DND-41 (cell line): ENCODE measurements around the gene SOX18.

Experiments used
- ATAC-seq: fragments of 200-7000 bp; cut with Tn5 transposase; 3 replicates; pipeline ENCODE4 v1.9.1; 2021; ENCODE audit warnings: low read depth; ENCODE audit not compliant: insufficient read depth
- DNase-seq: peaks from one replicate; pipeline ENCODE4 v3.0.0-alpha.2; 2020
- H2AFZ ChIP-seq: 2 replicates; pipeline ENCODE4 v1.6.0; 2012; ENCODE audit warnings: low read depth, low read length
- H3K27ac ChIP-seq: 2 replicates; pipeline ENCODE4 v1.5.1; 2012; ENCODE audit warnings: low read length, inconsistent platforms
- H3K27me3 ChIP-seq: fragments of 200-600 bp; sonication (generic); 2 replicates; pipeline ENCODE4 v1.6.0; 2012; ENCODE audit warnings: low read length, mild to moderate bottlenecking, inconsistent platforms; ENCODE audit not compliant: insufficient read depth, poor library complexity
- H3K36me3 ChIP-seq: 2 replicates; pipeline ENCODE4 v1.5.1; 2012; ENCODE audit warnings: low read length, inconsistent platforms; ENCODE audit not compliant: insufficient read depth
- H3K4me1 ChIP-seq: 2 replicates; pipeline ENCODE4 v1.5.1; 2012; ENCODE audit warnings: mild to moderate bottlenecking, low read length; ENCODE audit not compliant: insufficient read depth
- H3K4me2 ChIP-seq: 2 replicates; pipeline ENCODE4 v1.6.0; 2012; ENCODE audit warnings: mild to moderate bottlenecking, moderate library complexity, low read length, inconsistent platforms; ENCODE audit not compliant: insufficient read depth
- H3K4me3 ChIP-seq, 2 experiments: fragments of 200-600 bp in 1 of 2; shearing (Covaris generic) in 1 of 2; 2 replicates each; pipeline ENCODE4 v1.5.1; 2012 to 2016; ENCODE audit warnings: inconsistent platforms in 2 of 2, low read length in 2 of 2, mild to moderate bottlenecking in 2 of 2, low read depth in 1 of 2, moderate library complexity in 1 of 2
- H3K79me2 ChIP-seq: 2 replicates; pipeline ENCODE4 v1.6.0; 2012; ENCODE audit warnings: low read length, inconsistent platforms; ENCODE audit not compliant: insufficient read depth
- H3K9ac ChIP-seq: 2 replicates; pipeline ENCODE4 v1.6.0; 2012; ENCODE audit warnings: low read depth, mild to moderate bottlenecking, inconsistent platforms, low read length, moderate library complexity
- H3K9me3 ChIP-seq: 2 replicates; pipeline ENCODE4 v1.5.1; 2012; ENCODE audit warnings: low read length, moderate library complexity, mild to moderate bottlenecking, inconsistent platforms; ENCODE audit not compliant: insufficient read depth, severe bottlenecking
- H4K20me1 ChIP-seq: 2 replicates; pipeline ENCODE4 v1.6.0; 2012; ENCODE audit warnings: low read length; ENCODE audit not compliant: insufficient read depth
- EZH2 ChIP-seq: IDR thresholded peaks from 3 replicates; pipeline ENCODE4 v1.6.1; 2012; ENCODE audit warnings: borderline replicate concordance, low read depth, mild to moderate bottlenecking, moderate library complexity, low read length, inconsistent platforms; ENCODE audit not compliant: severe bottlenecking
- TF ChIP-seq, protein P1 (sequence below): IDR thresholded peaks from 2 replicates; pipeline ENCODE4 v1.5.1; 2012; ENCODE audit warnings: borderline replicate concordance, low read length, moderate library complexity, mild to moderate bottlenecking; ENCODE audit not compliant: poor library complexity, severe bottlenecking; ENCODE audit errors: extremely low read depth

The SOX18 gene

GRCh38 chr20:64051033-64051452 is 1.6 kb upstream of the SOX18 start:
- Histone ChIP-seq H3K27me3 (no peaks in the 10 kb centered on the region), H3K9ac (no peak overlapping the region), H3K9me3 (no peaks in the 10 kb centered on the region), H3K27ac (no peak overlapping the region), H2AFZ (no peak overlapping the region), H3K79me2 (no peaks in the 10 kb centered on the region), H4K20me1 (no peaks in the 10 kb centered on the region), H3K4me2 (no peak overlapping the region), H3K4me1 (no peaks in the 10 kb centered on the region), H3K4me3 (no peak overlapping the region), H3K36me3 (no peaks in the 10 kb centered on the region)
- DNase-seq = no peak
- no peak for ATAC-seq
- TF ChIP-seq, protein P1, sequence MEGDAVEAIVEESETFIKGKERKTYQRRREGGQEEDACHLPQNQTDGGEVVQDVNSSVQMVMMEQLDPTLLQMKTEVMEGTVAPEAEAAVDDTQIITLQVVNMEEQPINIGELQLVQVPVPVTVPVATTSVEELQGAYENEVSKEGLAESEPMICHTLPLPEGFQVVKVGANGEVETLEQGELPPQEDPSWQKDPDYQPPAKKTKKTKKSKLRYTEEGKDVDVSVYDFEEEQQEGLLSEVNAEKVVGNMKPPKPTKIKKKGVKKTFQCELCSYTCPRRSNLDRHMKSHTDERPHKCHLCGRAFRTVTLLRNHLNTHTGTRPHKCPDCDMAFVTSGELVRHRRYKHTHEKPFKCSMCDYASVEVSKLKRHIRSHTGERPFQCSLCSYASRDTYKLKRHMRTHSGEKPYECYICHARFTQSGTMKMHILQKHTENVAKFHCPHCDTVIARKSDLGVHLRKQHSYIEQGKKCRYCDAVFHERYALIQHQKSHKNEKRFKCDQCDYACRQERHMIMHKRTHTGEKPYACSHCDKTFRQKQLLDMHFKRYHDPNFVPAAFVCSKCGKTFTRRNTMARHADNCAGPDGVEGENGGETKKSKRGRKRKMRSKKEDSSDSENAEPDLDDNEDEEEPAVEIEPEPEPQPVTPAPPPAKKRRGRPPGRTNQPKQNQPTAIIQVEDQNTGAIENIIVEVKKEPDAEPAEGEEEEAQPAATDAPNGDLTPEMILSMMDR = no peak
- TF ChIP-seq EZH2 = no peak

DNA sequence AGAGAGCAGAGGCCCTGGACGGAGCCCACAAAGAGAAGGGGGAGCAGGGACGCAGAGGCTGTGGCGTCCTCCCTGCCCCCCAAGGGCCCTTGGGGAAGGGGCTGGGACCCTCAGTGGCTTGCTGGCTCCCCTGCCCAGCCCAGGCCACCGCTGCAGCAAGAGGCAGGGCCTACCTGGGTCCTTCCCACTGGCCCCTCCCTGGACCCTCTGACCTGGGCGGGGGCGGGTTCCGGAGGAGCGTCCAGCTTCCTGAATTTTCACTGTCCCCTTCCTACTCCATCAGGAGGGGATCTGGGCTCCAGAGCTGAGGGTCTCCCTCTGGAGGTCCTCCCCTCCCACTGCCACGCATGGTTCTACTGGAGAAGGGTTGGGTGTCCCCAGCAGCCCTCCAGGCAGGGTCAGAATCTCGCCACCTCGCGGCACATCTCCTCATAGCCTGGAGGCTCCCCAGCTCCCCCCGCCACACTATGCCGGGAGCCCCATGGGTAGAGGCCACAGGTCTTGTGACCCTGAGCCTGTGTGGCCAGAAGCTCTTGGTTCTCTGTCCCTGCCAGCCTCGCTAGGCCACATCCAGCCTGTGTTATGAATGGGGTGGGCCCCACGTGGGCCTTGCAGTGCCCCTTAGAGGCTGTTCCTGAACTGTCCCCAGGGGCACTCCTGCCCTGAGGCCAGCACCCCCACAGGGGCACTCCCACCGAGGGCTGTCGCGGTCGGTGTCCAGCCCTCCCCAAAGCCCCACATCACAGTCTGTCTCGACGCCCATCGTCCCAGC is 1.0 kb upstream of the SOX18 start:
- no peak overlapping the region for H3K27ac ChIP-seq
- H3K27me3 ChIP-seq = no peaks in the 10 kb centered on the region
- H3K4me1 ChIP-seq = no peaks in the 10 kb centered on the region
- no peaks in the 10 kb centered on the region for H3K36me3 ChIP-seq
- no peak for ATAC-seq
- H3K4me3 ChIP-seq = no peak overlapping the region
- H3K9ac ChIP-seq = no peak overlapping the region
- H4K20me1 ChIP-seq = no peaks in the 10 kb centered on the region
- no peak for DNase-seq
- no peaks in the 10 kb centered on the region for H3K79me2 ChIP-seq
- no peak overlapping the region for H3K4me2 ChIP-seq
- TF ChIP-seq EZH2 = no peak
- TF ChIP-seq, protein P1 = no peak
- no peak overlapping the region for H2AFZ ChIP-seq
- H3K9me3 ChIP-seq = no peaks in the 10 kb centered on the region

DNA sequence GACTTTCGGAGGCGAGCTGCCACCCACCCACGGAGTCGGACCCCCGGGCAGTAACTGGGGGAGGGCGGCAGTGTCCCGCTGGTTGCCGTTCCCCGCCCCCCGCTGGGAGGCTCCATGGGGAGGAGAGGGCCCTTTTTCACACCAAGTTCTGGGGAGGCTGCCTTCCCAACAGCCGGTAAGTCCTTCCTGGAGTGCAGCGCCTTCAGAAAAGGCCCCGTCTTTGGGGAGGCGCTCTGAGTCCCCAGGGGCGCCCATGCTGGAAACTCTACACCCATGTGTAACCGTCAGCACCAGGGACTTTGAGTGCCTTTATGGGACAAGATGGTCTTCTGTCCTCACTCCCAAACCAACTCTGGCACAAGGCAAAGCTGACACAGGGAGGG is 430 bp upstream of the SOX18 start:
- H3K4me1 ChIP-seq = no peaks in the 10 kb centered on the region
- no peak overlapping the region for H3K4me3 ChIP-seq
- no peaks in the 10 kb centered on the region for H3K9me3 ChIP-seq
- ATAC-seq (no peak), DNase-seq (no peak)
- H3K9ac ChIP-seq = no peak overlapping the region
- no peaks in the 10 kb centered on the region for H3K27me3 ChIP-seq
- H3K4me2 ChIP-seq = no peak overlapping the region
- TF ChIP-seq EZH2 = no peak
- TF ChIP-seq, protein P1 = no peak
- H3K79me2 ChIP-seq = no peaks in the 10 kb centered on the region
- H3K36me3 ChIP-seq = no peaks in the 10 kb centered on the region
- H2AFZ ChIP-seq = no peak overlapping the region
- no peak overlapping the region for H3K27ac ChIP-seq
- H4K20me1 ChIP-seq = no peaks in the 10 kb centered on the region
